Measurements from ENCODE around the gene WBP4. TPM values are rescaled to one million over a fixed set of nuclear protein-coding genes. Genes with fewer than 3 reads are reported as not detected.
"Not testable (repeated sequence)": the region's sequence is repeated elsewhere in the genome, so short reads cannot be mapped to it uniquely, and the experiment has no call there.

WBP4 gene
- total RNA-seq, 2 experiments from 2014 or later, result 6.9 to 7.4 TPM

DNA sequence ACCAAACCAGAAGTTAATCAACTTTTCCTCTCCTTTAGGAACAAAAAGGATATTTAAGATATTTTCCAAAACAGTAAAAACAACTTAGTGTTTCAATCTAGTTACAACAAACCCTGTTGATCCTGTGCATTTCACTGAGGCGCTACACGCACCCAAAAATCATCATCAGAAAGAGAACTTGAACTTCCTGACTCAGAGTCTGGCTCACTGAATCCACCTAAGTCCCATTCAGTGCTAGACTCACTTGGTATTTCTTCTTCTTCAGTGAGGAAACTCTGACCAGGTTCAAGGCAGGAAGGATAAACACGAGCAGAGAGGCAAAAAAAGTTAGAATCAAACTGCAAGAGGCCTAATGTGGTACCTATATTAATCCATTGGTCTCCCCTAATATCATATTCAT is 69.0 kb downstream of the WBP4 start:
- ATAC-seq (ENCODE audit: poor library complexity) (no peak), DNase-seq (peak in 4 of 14 experiments; percentile 9 to 28 (median 21))
- peaks cover 2% of the 10 kb centered on the region for H3K9me3 Mint-ChIP-seq
- H3K36me3 ChIP-seq (ENCODE audit: insufficient read depth, low read length), result no peaks in the 10 kb centered on the region
- peak overlapping the region; percentile 91 for H3K4me3 ChIP-seq (ENCODE audit: low read length)
- H3K27ac Mint-ChIP-seq, result peak overlapping the region; percentile 40
- ChIA-PET CTCF (no interaction called here), POLR2A (no interaction called here)
- intact Hi-C loops (cut with DNase I, micrococcal nuclease), result loop anchor here (5.0 to 10.0 kb wide), 3 partner anchors 182 to 208 kb away; partner anchors contain the start of gene NAA16 (in 1 of the 2)
- H3K4me3 Mint-ChIP-seq, result peak overlapping the region; percentile 96
- H3K27me3 Mint-ChIP-seq, result no peaks in the 10 kb centered on the region
- H3K9me3 ChIP-seq (ENCODE audit: control insufficient read depth in 1 of 2, insufficient read depth in 1 of 2, low read length in 2 of 2), result no peaks in the 10 kb centered on the region
- H3K36me3 Mint-ChIP-seq (ENCODE audit: low read depth), result peaks cover 41% of the 10 kb centered on the region
- H3K4me1 Mint-ChIP-seq (ENCODE audit: low read depth), result peaks cover 60% of the 10 kb centered on the region
- no peaks in the 10 kb centered on the region for H3K27me3 ChIP-seq (ENCODE audit: control insufficient read depth in 1 of 2, insufficient read depth in 2 of 2, low read length in 2 of 2)
- TF ChIP-seq, protein P1, sequence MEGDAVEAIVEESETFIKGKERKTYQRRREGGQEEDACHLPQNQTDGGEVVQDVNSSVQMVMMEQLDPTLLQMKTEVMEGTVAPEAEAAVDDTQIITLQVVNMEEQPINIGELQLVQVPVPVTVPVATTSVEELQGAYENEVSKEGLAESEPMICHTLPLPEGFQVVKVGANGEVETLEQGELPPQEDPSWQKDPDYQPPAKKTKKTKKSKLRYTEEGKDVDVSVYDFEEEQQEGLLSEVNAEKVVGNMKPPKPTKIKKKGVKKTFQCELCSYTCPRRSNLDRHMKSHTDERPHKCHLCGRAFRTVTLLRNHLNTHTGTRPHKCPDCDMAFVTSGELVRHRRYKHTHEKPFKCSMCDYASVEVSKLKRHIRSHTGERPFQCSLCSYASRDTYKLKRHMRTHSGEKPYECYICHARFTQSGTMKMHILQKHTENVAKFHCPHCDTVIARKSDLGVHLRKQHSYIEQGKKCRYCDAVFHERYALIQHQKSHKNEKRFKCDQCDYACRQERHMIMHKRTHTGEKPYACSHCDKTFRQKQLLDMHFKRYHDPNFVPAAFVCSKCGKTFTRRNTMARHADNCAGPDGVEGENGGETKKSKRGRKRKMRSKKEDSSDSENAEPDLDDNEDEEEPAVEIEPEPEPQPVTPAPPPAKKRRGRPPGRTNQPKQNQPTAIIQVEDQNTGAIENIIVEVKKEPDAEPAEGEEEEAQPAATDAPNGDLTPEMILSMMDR (IDR thresholded peaks at IDR 0.05), result no peak
- peaks cover 37% of the 10 kb centered on the region for H3K4me1 ChIP-seq (ENCODE audit: insufficient read depth, low read length)
- no peak overlapping the region for H3K27ac ChIP-seq (ENCODE audit: low read depth in 1 of 2, low read length in 2 of 2)

- H3K36me3 ChIP-seq (ENCODE audit: insufficient read depth, low read length); DNase-seq; ATAC-seq (ENCODE audit: poor library complexity); CTCF ChIA-PET; H3K27me3 ChIP-seq (ENCODE audit: control insufficient read depth in 1 of 2, insufficient read depth in 2 of 2, low read length in 2 of 2); H3K9me3 Mint-ChIP-seq; H3K27me3 Mint-ChIP-seq; H3K27ac ChIP-seq (ENCODE audit: low read depth in 1 of 2, low read length in 2 of 2); POLR2A ChIA-PET; H3K9me3 ChIP-seq (ENCODE audit: control insufficient read depth in 1 of 2, insufficient read depth in 1 of 2, low read length in 2 of 2): not testable (repeated sequence)
- H3K4me1 ChIP-seq (ENCODE audit: insufficient read depth, low read length), result peaks cover 37% of the 10 kb centered on the region
- peak overlapping the region; percentile 40 for H3K27ac Mint-ChIP-seq
- intact Hi-C loops (cut with DNase I, micrococcal nuclease), result loop anchor here (5.0 to 10.0 kb wide), 3 partner anchors 181 to 209 kb away; partner anchors contain the start of gene NAA16 (in 1 of the 2)
- peaks cover 60% of the 10 kb centered on the region for H3K4me1 Mint-ChIP-seq (ENCODE audit: low read depth)
- H3K36me3 Mint-ChIP-seq (ENCODE audit: low read depth), result peaks cover 35% of the 10 kb centered on the region
- H3K4me3 Mint-ChIP-seq, result peak overlapping the region; percentile 96
- peak overlapping the region; percentile 91 for H3K4me3 ChIP-seq (ENCODE audit: low read length)
Observed at GRCh38 chr13:41131189-41131588, 69.9 kb downstream of the WBP4 start.

- Histone ChIP-seq H3K4me3 (ENCODE audit: low read length) (peak overlapping the region; percentile 91), H3K4me1 (ENCODE audit: insufficient read depth, low read length) (peaks cover 37% of the 10 kb centered on the region), H3K27ac (ENCODE audit: low read depth in 1 of 2, low read length in 2 of 2) (peak overlapping the region; percentile 50 to 68)
- H3K36me3 ChIP-seq (ENCODE audit: insufficient read depth, low read length); H3K27me3 ChIP-seq (ENCODE audit: control insufficient read depth in 1 of 2, insufficient read depth in 2 of 2, low read length in 2 of 2); H3K9me3 ChIP-seq (ENCODE audit: control insufficient read depth in 1 of 2, insufficient read depth in 1 of 2, low read length in 2 of 2); H3K27me3 Mint-ChIP-seq; H3K9me3 Mint-ChIP-seq; ATAC-seq (ENCODE audit: poor library complexity): not testable (repeated sequence)
- CTCF ChIA-PET, result interaction anchor here (0.8 to 1.0 kb wide), 2 partner anchors 61 to 77 kb away, joined by 3 read pairs; no protein-coding TSS in a partner anchor
- Mint-ChIP-seq H3K36me3 (ENCODE audit: low read depth) (peaks cover 28% of the 10 kb centered on the region), H3K4me1 (ENCODE audit: low read depth) (peaks cover 60% of the 10 kb centered on the region), H3K27ac (peak overlapping the region; percentile 86), H3K4me3 (peak overlapping the region; percentile 96)
- DNase-seq, result peak in 1 of 14 experiments; percentile 14
- POLR2A ChIA-PET, result interaction anchor here (1.2 kb wide), 2 partner anchors 63 to 72 kb away, joined by 3 to 4 read pairs; partner anchors contain the start of gene KBTBD7
- intact Hi-C loops (cut with DNase I, micrococcal nuclease), result loop anchor here (1.0 to 10.0 kb wide), 7 partner anchors 57 to 210 kb away; partner anchors contain the start of genes WBP4 (in 2 of the 2), KBTBD7 (in 1 of the 2), MTRF1 (in 1 of the 2) and NAA16 (in 1 of the 2)
Observed at GRCh38 chr13:41131660-41132511, 70.6 kb downstream of the WBP4 start.
